ENCODE results near the gene LY9.
A peak's percentile ranks its signal among the peaks of the same experiment; 100 is the strongest.

Gene LY9

GRCh38 chr1:160801836-160802580, 6.0 kb downstream of the LY9 start:
- no peak for DNase-seq (ENCODE audit: low spot score)

DNA sequence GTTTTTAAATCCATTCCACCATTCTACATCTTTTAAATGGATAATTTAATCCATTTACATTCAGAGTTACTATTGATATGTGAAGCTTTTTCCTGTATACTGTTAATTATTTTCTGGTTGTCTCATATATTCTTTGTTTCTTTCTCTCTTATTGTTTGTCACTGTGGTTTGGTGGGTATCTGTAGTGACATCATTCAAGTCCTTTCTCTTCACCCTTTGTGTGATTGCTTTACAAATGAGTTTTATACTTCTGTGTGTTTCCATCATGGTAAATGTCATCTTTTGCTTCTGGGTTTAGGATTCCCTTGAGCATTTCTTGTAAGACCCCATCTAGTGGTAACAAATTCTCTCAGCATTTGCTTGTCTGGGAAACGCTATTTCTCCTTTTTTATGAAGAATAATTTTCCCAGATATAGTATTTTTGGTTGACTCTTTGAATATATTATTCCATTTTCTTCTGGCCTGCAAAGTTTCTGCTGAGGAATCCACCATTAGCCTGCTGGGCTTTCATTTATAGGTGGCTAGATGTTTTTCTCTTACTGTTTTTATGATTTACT, 10.2 kb downstream of the LY9 start:
- DNase-seq (ENCODE audit: low spot score), result no peak

DNA sequence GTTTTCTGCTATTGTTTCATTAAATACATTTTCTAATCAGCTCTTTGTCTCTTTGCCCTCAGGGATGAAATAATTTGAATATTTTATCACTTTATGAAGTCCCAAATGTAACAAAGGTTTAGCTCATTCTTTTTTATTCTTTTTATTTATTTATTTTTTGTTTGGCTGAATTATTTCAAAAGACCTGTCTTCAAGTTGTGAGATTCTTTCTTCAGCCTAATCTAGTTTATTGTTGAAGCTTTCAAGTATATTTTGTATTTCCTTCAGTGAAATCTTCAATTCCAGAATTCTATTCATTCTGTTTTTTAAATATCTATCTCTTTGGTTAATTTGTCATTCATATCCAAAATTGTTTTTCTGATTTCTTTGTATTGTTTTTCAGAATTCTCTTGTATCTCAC, 10.8 kb downstream of the LY9 start:
- DNase-seq (ENCODE audit: low spot score), result no peak

DNA sequence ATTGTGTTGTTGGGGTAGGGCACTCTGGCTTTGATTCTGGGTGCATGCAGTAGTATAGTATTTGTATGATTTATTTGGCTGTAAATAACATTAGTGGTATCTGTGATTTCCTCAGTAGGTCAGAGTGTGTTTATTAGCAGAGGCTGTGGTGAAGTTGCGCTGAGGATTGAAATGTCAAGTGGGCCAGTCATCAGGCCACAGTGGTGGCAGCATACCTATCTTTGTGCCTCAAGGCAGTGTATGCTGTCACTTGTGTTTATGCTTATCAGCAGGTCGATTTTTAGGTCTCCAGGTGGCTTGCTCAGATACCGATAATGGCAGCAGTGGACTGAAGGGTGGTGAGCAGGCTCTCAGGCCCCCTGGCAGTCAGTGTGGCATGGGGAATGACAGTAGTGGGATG, 11.3 kb downstream of the LY9 start:
- no peak for DNase-seq (ENCODE audit: low spot score)

DNA sequence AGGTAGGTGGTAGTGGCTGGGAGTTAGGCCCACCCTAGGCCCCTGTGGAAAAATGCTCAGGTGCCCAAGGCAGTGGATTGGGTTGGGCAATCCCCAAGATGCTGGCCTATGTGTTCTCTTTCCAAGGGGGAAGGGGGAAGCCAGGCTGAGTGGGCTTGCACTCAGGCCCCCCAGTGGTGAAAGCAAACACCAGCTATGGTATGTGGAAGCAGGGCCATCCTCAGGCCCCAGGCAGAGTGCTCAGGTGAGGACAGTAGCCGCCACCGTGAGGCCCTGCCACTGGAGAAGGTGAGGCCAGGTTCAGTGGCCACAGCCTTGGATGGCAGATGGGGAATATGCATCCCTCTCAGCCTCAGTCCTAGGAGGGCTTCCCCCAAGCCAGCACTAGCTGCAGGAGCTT, 11.8 kb downstream of the LY9 start:
- DNase-seq (ENCODE audit: low spot score), result no peak

DNA sequence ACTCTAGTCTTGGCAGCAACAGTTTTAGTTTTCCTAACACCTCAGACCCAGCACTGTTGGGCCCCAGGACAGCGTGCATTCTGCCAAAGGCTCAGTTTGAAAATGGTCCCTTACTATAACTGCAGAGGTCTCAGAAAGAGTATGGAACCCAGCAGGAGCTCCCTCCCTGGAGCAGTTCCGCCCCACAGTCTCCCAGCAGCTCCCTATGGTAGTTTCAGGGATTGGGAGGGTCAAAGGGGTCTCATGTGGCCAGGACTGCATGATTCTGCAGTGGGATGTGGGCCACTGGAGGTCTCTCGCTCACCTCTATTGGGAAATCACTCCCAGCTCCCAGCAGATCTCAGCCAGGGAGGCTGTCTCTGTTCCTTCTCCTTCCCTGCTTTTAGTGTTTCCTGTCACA, 12.3 kb downstream of the LY9 start:
- no peak for DNase-seq (ENCODE audit: low spot score)

DNA sequence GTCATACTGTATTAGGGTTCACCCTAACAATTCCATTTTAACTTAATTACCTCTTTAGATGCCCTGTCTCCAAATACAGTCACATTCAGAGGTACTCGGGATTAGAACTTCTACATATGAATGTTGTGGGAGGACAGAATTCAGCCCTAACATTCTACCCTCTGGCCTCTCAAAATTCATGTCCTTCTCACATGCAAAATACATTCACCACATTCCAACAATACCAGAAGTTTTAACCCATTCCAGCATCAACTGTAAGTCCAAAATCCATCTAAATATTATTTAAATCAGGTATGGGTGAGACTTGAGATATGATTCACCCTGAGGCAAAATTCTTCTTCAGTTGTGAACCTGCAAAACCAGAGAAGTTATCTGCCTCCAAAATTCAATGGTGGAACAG, 14.5 kb downstream of the LY9 start:
- DNase-seq (ENCODE audit: low spot score), result no peak

GRCh38 chr1:160811147-160811546, 15.2 kb downstream of the LY9 start:
- no peak for DNase-seq (ENCODE audit: low spot score)

- no peak for DNase-seq (ENCODE audit: low spot score)
These were observed 17.2 kb downstream of the LY9 start for GRCh38 chr1:160813215-160813614.

DNA sequence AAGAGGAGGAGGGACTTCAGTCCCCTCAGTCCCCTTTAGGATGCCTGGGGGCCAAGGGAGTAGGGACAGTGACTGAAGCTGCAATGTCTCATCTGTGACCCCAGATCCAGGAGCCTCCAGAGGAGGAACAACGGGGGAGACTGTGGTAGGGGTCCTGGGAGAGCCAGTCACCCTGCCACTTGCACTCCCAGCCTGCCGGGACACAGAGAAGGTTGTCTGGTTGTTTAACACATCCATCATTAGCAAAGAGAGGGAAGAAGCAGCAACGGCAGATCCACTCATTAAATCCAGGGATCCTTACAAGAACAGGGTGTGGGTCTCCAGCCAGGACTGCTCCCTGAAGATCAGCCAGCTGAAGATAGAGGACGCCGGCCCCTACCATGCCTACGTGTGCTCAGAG, 18.3 kb downstream of the LY9 start:
- no peak for DNase-seq (ENCODE audit: low spot score)

- no peak for DNase-seq (ENCODE audit: low spot score)
These were observed 18.9 kb downstream of the LY9 start for GRCh38 chr1:160814856-160815255.

GRCh38 chr1:160818207-160818937, 22.4 kb downstream of the LY9 start:
- no peak for DNase-seq (ENCODE audit: low spot score)

DNA sequence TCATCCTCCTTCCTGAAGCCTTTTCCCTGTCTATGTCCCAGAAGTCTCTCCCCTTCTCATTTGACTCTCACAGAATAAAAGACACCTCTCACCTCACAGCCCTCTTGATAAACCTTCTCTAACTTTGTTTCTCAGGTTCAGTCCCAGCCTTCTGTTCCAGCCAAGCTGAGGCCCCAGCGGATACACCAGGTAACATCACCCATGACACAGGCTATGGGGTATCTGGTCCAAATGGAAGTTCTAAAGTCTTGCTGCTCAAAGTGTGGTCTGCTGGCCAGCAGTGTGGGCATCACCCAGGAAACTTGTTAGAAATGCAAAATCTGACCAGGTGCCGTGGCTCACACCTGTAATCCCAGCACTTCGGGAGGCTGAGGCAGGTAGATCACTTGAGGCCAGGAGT, 23.2 kb downstream of the LY9 start:
- DNase-seq (ENCODE audit: low spot score), result no peak

- no peak for DNase-seq (ENCODE audit: low spot score)
These were observed 25.7 kb downstream of the LY9 start for GRCh38 chr1:160821627-160822026.

DNA sequence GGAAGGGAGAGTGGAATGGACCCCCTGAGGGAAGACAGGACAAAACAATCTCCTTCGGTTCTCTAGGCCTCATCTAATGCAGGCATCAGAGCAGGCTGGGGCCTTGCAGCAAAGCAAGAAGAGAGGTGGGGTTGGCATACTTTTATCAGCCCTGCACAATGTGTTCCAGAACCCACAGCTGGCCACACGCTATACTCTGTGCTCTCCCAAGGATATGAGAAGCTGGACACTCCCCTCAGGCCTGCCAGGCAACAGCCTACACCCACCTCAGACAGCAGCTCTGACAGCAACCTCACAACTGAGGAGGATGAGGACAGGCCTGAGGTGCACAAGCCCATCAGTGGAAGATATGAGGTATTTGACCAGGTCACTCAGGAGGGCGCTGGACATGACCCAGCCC, 27.3 kb downstream of the LY9 start:
- DNase-seq (ENCODE audit: low spot score), result no peak

- no peak for DNase-seq (ENCODE audit: low spot score)
These were observed 30.6 kb downstream of the LY9 start for GRCh38 chr1:160826546-160826945.

DNA sequence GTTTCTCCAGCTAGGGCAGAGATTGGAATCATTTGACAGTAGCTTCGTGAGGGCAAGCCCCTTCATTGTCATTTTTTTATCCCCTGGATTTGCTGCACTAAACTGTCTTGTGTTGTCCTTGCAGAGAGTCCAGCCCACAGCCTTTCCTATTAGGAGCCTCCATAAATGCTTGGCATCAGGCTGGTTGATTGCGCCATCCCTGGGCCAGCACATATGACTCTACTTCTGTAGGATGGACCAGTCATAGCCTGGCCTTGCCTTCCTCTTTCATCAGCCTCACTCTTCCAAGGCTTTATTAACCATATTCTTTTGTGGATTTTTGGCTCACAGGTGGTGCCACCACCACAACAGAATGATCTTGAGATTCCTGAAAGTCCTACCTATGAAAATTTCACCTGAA, 31.4 kb downstream of the LY9 start:
- DNase-seq (ENCODE audit: low spot score), result no peak

- no peak for DNase-seq (ENCODE audit: low spot score)
These were observed 33.8 kb downstream of the LY9 start for GRCh38 chr1:160829766-160830165.

DNA sequence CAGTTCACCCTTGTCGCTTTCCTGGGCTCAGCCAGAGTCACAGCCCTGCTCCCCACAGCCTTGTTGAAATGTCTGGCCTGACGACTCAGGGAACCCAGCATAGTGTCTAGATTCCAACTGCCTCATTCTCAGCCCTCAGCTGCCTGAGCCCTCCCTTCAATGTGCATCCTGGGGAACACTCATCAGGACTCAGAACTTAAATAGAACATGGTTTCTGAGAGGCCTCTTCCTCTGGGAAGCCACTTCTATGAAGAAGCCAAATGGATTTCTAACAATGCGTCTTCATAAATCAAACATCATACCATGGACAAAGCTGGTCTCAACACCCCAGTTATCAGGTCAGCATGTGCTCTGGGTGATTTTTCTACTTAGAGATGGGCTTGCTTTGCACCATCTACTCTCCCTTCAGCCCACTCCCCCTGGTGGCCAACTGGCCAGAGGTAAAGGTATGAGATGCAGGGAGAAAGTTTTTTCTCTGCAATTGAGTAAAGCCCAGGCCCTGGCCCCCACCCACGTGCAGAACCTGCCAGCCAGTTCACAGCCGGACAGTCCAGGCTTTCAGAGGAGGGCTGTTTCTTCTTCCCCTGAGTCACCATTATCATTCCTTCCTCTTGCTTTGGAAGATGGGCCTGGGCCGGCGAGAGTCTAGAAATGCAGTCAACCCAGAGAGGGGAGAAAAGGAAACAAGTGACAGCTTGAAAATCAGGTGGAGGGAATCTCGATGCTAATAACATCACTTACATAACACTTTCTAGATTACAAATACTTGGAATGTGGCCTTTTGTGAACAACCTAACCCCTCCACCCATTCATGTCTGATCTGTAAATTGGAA, 34.6 kb downstream of the LY9 start:
- DNase-seq (ENCODE audit: low spot score), result peak; percentile 23

DNA sequence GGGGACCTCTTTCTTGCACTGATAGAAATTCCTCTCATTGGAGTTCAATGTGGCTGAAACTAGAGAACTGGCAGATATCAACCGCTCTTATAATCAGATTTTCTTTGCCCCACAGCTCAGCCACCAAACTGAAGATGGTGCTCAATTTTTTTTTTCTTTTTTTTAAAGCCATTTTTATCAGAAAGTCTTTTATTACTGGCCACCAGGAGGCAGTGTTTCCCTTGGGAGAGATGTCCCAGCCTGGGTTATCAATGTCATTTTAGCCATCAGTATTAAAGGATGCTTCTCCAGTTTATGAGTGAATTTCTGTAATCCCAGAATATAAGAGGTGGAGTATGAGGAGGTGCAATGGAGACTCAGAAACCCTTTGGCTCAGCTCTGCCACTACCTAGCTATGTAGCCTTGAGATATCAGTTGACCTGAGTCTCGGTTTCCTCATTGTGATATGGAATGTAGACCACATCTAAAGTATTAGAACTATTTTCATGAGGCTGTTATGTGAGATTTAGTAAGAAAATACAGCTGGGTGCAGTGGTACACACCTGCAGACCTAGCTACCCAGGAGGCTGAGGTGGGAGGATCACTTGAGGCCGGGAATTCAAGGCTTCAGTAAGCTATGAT, 39.1 kb downstream of the LY9 start:
- no peak for DNase-seq (ENCODE audit: low spot score)

DNA sequence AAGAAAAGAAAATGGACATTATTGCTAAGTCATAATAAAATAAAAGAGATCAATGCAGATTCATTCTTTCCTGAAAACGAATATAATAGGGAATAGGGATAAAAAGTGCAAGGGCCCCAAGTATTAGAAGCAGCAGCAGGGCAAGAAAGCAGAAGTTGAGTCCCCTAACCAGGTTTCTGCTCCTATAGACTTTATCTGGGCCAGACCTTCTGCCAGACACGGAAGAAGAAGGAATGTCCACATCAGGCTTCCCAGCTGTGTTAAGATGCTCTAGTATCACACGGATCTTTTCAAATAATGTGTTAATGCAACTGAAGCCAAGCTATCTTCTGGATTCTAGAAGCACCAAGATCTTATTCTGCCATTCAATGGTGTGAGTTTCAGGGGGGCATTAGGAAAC, 39.8 kb downstream of the LY9 start:
- DNase-seq (ENCODE audit: low spot score), result no peak

- no peak for DNase-seq (ENCODE audit: low spot score)
These were observed 40.6 kb downstream of the LY9 start for GRCh38 chr1:160836561-160836960.
